Esophagus (tissue), 2 donors: ENCODE measurements around the gene PLOD3. TPM values are rescaled to one million over a fixed set of nuclear protein-coding genes. Genes with fewer than 3 reads are reported as not detected.
A peak's percentile ranks its signal among the peaks of the same experiment; 100 is the strongest.

Experiments used
- H3K27ac ChIP-seq, 2 donors: one replicate each; pipeline ENCODE4 v1.5.1; 2013; ENCODE audit warnings: low read depth in 2 of 2, mild to moderate bottlenecking in 2 of 2, inconsistent platforms in 1 of 2, low read length in 1 of 2, moderate library complexity in 1 of 2
- H3K27me3 ChIP-seq, 2 donors: one replicate each; pipeline ENCODE4 v1.6.1; 2013; ENCODE audit warnings: low read length in 2 of 2, control low read depth in 1 of 2, mild to moderate bottlenecking in 1 of 2; ENCODE audit not compliant: insufficient read depth in 2 of 2, control insufficient read depth in 1 of 2
- H3K36me3 ChIP-seq, 2 donors: one replicate each; pipeline ENCODE4 v1.6.1; 2013; ENCODE audit warnings: low read length in 1 of 2; ENCODE audit not compliant: control insufficient read depth in 2 of 2, insufficient read depth in 2 of 2
- H3K4me1 ChIP-seq, 2 donors: one replicate each; pipeline ENCODE4 v1.6.1; 2013; ENCODE audit warnings: low read length in 1 of 2; ENCODE audit not compliant: control insufficient read depth in 2 of 2, insufficient read depth in 2 of 2
- H3K4me3 ChIP-seq, 2 donors: one replicate each; pipeline ENCODE4 v1.5.1; 2013; ENCODE audit warnings: low read length in 2 of 2, mild to moderate bottlenecking in 2 of 2, low read depth in 1 of 2, moderate library complexity in 1 of 2
- H3K9me3 ChIP-seq, 2 donors: one replicate each; pipeline ENCODE4 v1.6.1; 2013; ENCODE audit warnings: mild to moderate bottlenecking in 2 of 2, low read depth in 1 of 2, low read length in 1 of 2, moderate library complexity in 1 of 2; ENCODE audit not compliant: control insufficient read depth in 2 of 2, insufficient read depth in 1 of 2
- WGBS, 2 donors: extraction: QIAGEN DNeasy Blood & Tissue Kit; methylation state at CpG; one replicate each; pipeline ENCODE4 v1.1.7; 2013; 5-methylcytosine and 5-hydroxymethylcytosine counted together
- polyA plus RNA-seq, 2 donors: library from polyadenylated mRNA; stranded (reverse); fragments of 200-250 nt; gene quantifications; one replicate each; pipeline ENCODE4 v1.2.3, GENCODE V29; 2013
- donor health status: healthy with polysubstance abuse.
- donor health status: Bipolar disorder and iron deficiency.

Gene PLOD3
- polyA plus RNA-seq, 2 donors = 9.2 to 9.7 TPM

DNA sequence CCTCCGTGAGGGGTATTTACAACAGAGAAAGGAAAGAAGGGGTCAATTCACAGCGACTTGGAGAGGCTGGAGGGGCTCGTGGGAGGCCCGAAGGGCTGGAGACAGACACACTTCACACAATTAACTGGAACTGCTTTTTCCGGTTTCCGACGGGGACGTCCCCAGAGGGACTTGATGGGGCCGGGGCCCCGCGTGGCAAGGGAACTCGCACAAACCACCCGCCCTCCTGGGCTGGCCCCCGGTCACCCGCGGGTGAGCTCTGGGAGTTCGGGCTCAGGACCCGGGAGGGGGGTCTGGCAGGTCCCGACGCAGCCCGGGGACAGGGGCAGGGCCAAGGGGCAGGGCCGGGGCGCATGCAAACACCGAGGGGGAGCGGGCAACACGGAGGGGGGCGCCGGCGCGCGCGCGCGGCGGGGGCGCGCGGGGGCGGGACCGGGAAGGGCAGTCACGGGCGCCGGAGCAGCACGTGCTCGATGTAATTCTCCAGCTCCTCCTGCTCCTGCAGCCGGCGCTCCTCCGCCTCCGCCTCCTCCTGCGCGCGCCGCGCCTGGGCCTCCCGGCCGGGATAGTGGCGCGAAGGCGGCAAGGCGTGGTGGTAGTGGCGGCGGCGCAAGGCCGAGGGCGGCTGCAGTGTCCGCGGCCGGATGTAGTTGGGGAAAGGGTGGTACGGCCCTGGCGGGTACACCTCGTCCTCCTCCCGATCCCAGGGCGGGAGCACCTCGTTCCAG is 54.7 kb downstream of the PLOD3 start:
- Histone ChIP-seq H3K36me3 (peaks cover 7 to 13% of the 10 kb centered on the region in 2 donors), H3K27ac (no peak overlapping the region), H3K4me1 (peaks cover 24 to 25% of the 10 kb centered on the region in 2 donors), H3K27me3 (peaks cover 0 to 9% of the 10 kb centered on the region in 2 donors), H3K9me3 (no peaks in the 10 kb centered on the region), H3K4me3 (peak overlapping the region; percentile 30 to 42)
- WGBS, 2 donors = 2 to 4% methylated on average over 32 to 73 of the region's 74 CpGs

DNA sequence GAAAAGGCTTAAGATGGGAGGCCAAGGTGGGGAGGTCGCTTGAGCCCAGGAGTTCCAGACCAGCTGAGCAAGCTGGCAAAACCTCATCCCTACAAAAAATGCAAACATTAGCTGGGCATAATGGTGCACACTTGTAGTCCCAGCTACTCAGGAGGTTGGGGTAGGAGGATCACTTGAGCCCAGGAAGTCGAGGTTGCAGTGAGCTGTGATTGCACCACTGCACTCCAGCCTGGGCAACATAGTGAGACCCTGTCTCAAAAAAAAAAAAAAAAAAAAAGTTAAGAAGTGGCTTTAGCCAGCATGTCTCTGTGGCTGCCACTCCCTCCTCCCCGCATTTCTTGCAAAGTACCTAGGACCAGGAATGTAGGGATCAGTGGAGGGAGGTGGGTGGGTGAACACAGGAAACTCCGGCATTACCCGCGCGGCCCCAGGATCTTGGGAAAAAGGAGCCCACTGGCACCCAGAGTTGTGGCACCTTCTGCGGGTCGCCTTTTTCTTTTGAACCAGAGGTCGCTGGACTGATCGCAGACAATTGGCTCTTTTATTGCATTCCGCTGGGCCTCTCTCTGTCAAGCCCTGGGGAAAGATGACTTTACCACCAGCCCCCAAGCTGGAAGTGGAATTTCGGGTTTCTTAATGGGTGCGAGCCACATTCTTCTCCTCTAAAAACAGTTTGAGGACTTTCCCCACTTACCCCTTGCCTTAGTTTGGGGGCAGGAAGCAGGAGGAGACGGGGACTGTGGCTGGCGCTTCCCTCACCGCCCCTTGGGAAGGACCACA is 55.5 kb downstream of the PLOD3 start:
- Histone ChIP-seq H3K9me3 (no peaks in the 10 kb centered on the region), H3K36me3 (peaks cover 7 to 17% of the 10 kb centered on the region in 2 donors), H3K4me3 (no peak overlapping the region), H3K27me3 (peaks cover 0 to 4% of the 10 kb centered on the region in 2 donors), H3K4me1 (peaks cover 24 to 25% of the 10 kb centered on the region in 2 donors), H3K27ac (no peak overlapping the region)
- WGBS, 2 donors = 81 to 82% methylated on average over 17 of the region's 17 CpGs

DNA sequence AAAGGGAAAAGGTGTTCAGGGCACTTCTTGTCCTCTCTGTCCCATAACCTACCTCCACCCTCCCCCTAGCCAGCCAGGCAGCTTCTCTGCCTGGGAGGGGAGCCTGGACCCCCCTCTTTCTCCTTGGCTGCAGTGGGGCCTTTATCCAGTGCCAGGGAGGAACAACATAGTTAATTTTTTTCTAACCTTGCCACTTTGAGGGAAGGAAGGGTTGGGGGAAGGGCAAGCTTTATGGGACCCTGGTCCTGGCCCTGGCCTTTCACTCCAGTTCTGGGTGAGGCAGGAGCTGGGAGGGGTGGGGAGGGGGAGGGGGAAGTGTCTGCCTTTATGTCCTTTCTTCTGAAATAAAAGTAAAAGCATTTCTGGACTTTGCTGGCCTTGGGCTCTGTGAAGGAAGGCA is 56.5 kb downstream of the PLOD3 start:
- Histone ChIP-seq H3K9me3 (no peaks in the 10 kb centered on the region), H3K36me3 (peaks cover 7 to 17% of the 10 kb centered on the region in 2 donors), H3K4me3 (no peak overlapping the region), H3K4me1 (peaks cover 22 to 23% of the 10 kb centered on the region in 2 donors), H3K27me3 (peaks cover 0 to 2% of the 10 kb centered on the region in 2 donors), H3K27ac (no peak overlapping the region)

DNA sequence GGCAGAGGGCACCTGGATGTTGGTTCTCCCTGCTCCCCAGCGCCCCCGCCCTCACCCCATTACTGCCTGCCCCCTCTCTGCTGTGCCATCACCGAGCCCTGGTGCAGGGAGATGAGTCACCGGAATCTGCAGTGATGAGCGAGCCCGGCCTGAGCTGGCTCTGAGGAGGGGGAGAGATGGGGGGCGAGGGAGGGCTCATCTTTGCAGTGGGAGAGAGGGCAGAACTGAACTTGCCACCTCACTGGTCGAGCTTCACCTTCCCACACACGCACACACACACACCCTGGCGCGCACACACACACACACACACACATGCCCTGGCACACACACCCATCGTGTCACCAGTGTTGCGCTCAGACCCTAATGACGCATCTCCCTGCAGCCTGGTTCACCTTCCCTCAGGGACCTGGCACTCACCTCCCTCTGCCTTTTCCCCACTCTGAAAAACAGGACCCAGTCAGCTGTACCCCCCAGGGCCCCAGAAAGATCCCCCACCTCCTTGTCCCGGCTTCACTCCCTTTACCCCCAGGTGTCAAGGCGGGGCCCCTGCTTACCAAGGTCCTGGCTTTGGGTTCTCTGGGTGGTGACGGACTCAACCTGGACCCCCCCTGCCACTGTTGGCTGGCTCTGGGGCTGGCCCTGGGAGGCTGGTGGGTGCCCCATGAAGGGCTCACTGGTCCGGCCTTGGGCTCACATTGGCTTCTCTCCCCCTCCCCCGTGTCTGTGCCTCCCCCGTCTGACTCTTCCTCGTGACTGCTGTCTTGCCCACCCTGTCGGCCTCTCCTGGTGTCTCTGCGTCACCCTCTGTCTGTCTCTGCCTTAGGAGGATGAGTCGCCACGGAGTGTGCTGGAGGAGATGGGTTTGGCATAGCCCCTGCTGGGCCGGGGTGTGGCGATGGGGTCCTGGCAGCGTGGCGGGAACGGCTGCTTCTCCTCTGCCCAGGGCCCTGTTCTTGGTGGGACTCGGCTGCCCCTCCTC is 57.4 kb downstream of the PLOD3 start:
- WGBS, 2 donors = 72 to 79% methylated on average over 31 of the region's 31 CpGs
- H3K4me1 ChIP-seq = peaks cover 19% of the 10 kb centered on the region in 2 donors

DNA sequence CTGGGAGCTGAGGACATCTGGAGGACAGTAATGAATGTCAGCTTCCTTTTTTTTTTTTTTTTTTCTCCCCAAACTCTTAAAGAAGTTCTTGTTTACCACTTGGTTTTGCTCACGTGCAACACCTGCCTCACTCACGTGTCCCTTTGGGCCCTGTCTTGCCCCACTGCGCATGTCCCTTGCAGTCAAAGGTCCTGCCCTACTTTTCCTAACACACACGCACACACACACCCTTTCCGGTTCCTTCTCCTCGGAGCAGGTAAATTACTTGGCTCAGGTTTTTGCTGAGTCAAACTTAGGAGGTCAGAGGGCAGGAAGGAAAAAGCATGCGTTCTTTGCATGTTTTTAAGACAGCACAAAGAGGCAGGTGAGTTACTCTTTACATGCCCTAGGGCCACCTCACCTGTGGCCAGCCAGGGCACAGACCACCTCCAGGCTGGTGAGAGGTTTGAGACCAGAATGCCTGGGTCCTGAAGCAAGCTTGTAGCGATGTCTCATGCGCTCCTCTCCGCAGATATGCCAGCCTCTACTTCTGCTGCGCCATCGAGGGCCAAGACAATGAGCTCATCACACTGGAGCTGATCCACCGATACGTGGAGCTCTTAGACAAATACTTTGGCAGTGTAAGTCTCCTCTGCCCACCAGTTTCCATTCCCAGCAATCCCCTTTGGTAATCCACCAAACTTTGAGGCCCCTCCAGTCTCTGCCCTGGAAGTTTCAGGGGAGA is 60.4 kb downstream of the PLOD3 start:
- no peak overlapping the region for H3K4me3 ChIP-seq
- peaks cover 7 to 17% of the 10 kb centered on the region in 2 donors for H3K36me3 ChIP-seq
- H3K4me1 ChIP-seq = peaks cover 0 to 4% of the 10 kb centered on the region in 2 donors
- no peaks in the 10 kb centered on the region for H3K9me3 ChIP-seq
- no peaks in the 10 kb centered on the region for H3K27me3 ChIP-seq
- no peak overlapping the region for H3K27ac ChIP-seq
- WGBS, 2 donors = 81 to 86% methylated on average over 14 of the region's 14 CpGs

More for the DNA sequence above, 57.4 kb downstream of the PLOD3 start:
- Histone ChIP-seq H3K9me3 (no peaks in the 10 kb centered on the region), H3K36me3 (peaks cover 7 to 17% of the 10 kb centered on the region in 2 donors), H3K27ac (no peak overlapping the region), H3K27me3 (no peaks in the 10 kb centered on the region), H3K4me3 (no peak overlapping the region)

DNA sequence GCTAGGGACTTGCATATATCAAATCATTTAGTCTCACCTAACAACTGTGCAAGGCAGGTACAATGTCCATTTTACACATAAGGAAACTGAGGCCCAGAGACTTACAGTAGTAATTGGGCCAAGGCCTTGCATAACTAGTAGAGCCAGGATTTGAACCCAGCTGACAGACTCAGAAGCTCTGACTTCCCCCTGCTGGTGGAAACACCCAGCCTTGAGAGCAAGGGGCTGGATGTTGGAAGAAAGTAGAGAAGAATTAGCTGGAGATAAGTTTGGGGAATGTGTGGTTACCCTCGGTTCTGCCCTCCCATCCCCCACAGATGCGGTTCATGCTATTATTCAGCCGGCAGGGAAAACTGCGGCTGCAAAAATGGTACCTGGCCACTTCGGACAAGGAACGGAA is 61.1 kb downstream of the PLOD3 start:
- Histone ChIP-seq H3K27me3 (no peaks in the 10 kb centered on the region), H3K27ac (no peak overlapping the region)
- 80 to 85% methylated on average over 6 of the region's 6 CpGs for WGBS, 2 donors

More for the DNA sequence above, 61.1 kb downstream of the PLOD3 start:
- Histone ChIP-seq H3K4me1 (peaks cover 0 to 4% of the 10 kb centered on the region in 2 donors), H3K9me3 (no peaks in the 10 kb centered on the region), H3K4me3 (no peak overlapping the region), H3K36me3 (peaks cover 7 to 17% of the 10 kb centered on the region in 2 donors)

Other genes with a start within 250 kb of the PLOD3 start
- under 1 TPM; 0.13 to 0.28 TPM for gene MUC12, start 248.0 kb downstream of the PLOD3 start, polyA plus RNA-seq
- gene MUC17, start 197.5 kb downstream of the PLOD3 start, polyA plus RNA-seq = not detected
- 10 to 100 TPM in 1 of 2 donors, 1 to 10 TPM in 1; 6.2 to 13.5 TPM for gene TRIM56, start 132.1 kb downstream of the PLOD3 start, polyA plus RNA-seq
- gene SERPINE1, start 90.5 kb downstream of the PLOD3 start, polyA plus RNA-seq = 1 to 10 TPM in 1 of 2 donors, under 1 TPM in 1; 0.88 to 1.3 TPM
- gene AP1S1, start 63.1 kb downstream of the PLOD3 start, polyA plus RNA-seq = 10 to 100 TPM; 40.2 to 43.3 TPM
- gene VGF, start 52.0 kb downstream of the PLOD3 start, polyA plus RNA-seq = under 1 TPM in 1 of 2 donors, not detected in 1; 0.01 TPM
- gene NAT16, start 37.3 kb downstream of the PLOD3 start, polyA plus RNA-seq = not detected
- not detected for gene MOGAT3, start 16.5 kb downstream of the PLOD3 start, polyA plus RNA-seq
- gene ZNHIT1, start 584 bp upstream of the PLOD3 start, polyA plus RNA-seq = 10 to 100 TPM; 56.0 to 73.2 TPM
- gene CLDN15, start 20.2 kb upstream of the PLOD3 start, polyA plus RNA-seq = 1 to 10 TPM; 3.7 to 5.9 TPM
- gene FIS1, start 27.5 kb upstream of the PLOD3 start, polyA plus RNA-seq = 100 to 1,000 TPM in 1 of 2 donors, 10 to 100 TPM in 1; 70.0 to 202 TPM
- 10 to 100 TPM in 1 of 2 donors, 1 to 10 TPM in 1; 5.4 to 10.1 TPM for gene IFT22, start 104.2 kb upstream of the PLOD3 start, polyA plus RNA-seq
- gene COL26A1, start 145.3 kb upstream of the PLOD3 start, polyA plus RNA-seq = not detected